Neutrophil (primary cell): ENCODE data around the gene ZNF423.

Experiments used
- H3K27ac ChIP-seq: fragments of 200-600 bp; sonication (generic); 2 replicates; pipeline ENCODE4 v1.5.1; 2016; ENCODE audit warnings: mild to moderate bottlenecking, moderate library complexity
- H3K27me3 ChIP-seq: fragments of 200-600 bp; sonication (generic); 2 replicates; pipeline ENCODE4 v1.6.0; 2016; ENCODE audit warnings: mild to moderate bottlenecking
- H3K36me3 ChIP-seq: fragments of 200-600 bp; sonication (generic); 2 replicates; pipeline ENCODE4 v1.5.1; 2017
- H3K4me1 ChIP-seq, 2 experiments: fragments of 200-600 bp in 1 of 2; sonication (generic) in 1 of 2; 1 replicate in 1 of 2; 2 replicates in 1 of 2; pipeline versions ENCODE4 v1.5.1 to v1.6.1; 2013 to 2016; ENCODE audit warnings: low read depth in 1 of 2, low read length in 1 of 2, mild to moderate bottlenecking in 1 of 2, moderate library complexity in 1 of 2; ENCODE audit not compliant: control insufficient read depth in 1 of 2, insufficient read depth in 1 of 2
- H3K4me3 ChIP-seq, 2 experiments: fragments of 200-600 bp in 1 of 2; sonication (generic) in 1 of 2; 1 replicate in 1 of 2; 2 replicates in 1 of 2; pipeline ENCODE4 v1.5.1; 2013 to 2016; ENCODE audit warnings: low read depth in 1 of 2, low read length in 1 of 2, mild to moderate bottlenecking in 1 of 2, moderate library complexity in 1 of 2
- H3K9me3 ChIP-seq: fragments of 200-600 bp; sonication (generic); 2 replicates; pipeline ENCODE4 v1.5.1; 2016
- TF ChIP-seq, protein P1 (sequence below): fragments of 200-600 bp; sonication (generic); IDR thresholded peaks from 2 replicates; pipeline ENCODE4 v1.5.1; 2016; ENCODE audit warnings: antibody characterized with exemption

Gene ZNF423

DNA sequence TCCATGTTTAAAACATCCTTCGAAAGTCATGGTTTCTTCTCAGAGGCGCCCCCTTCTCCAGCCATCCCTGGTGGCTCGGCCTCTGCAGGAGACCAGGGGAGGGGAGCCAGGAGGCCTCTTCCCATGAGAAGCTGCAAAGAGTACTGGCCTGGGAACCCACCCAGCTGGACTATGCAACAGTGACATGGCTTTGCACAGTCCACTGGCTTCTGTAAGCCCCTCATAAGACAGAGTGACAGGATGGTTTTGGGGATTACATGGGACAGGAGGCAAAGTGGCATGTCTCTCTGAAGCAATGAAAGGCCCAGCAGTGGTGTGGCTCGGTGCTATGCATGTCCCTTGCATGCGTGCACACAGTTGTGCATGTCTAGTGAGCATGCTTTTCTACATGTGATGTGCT lies 382.8 kb downstream of the ZNF423 start:
- no peak overlapping the region for H3K4me3 ChIP-seq
- H3K9me3 ChIP-seq: no peaks in the 10 kb centered on the region
- TF ChIP-seq, protein P1, sequence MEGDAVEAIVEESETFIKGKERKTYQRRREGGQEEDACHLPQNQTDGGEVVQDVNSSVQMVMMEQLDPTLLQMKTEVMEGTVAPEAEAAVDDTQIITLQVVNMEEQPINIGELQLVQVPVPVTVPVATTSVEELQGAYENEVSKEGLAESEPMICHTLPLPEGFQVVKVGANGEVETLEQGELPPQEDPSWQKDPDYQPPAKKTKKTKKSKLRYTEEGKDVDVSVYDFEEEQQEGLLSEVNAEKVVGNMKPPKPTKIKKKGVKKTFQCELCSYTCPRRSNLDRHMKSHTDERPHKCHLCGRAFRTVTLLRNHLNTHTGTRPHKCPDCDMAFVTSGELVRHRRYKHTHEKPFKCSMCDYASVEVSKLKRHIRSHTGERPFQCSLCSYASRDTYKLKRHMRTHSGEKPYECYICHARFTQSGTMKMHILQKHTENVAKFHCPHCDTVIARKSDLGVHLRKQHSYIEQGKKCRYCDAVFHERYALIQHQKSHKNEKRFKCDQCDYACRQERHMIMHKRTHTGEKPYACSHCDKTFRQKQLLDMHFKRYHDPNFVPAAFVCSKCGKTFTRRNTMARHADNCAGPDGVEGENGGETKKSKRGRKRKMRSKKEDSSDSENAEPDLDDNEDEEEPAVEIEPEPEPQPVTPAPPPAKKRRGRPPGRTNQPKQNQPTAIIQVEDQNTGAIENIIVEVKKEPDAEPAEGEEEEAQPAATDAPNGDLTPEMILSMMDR: no peak
- no peak overlapping the region for H3K27ac ChIP-seq
- H3K4me1 ChIP-seq: no peaks in the 10 kb centered on the region
- no peaks in the 10 kb centered on the region for H3K36me3 ChIP-seq
- H3K27me3 ChIP-seq: no peaks in the 10 kb centered on the region

GRCh38 chr16:49472598-49472997 lies 383.3 kb downstream of the ZNF423 start:
- H3K4me3 ChIP-seq: no peak overlapping the region
- H3K27ac ChIP-seq: no peak overlapping the region
- H3K27me3 ChIP-seq: no peaks in the 10 kb centered on the region
- no peaks in the 10 kb centered on the region for H3K9me3 ChIP-seq
- H3K4me1 ChIP-seq: no peaks in the 10 kb centered on the region
- TF ChIP-seq, protein P1: no peak
- H3K36me3 ChIP-seq: no peaks in the 10 kb centered on the region

- peaks cover 10% of the 10 kb centered on the region for H3K27me3 ChIP-seq
- TF ChIP-seq, protein P1: no peak
- H3K4me1 ChIP-seq: no peaks in the 10 kb centered on the region
- H3K4me3 ChIP-seq: no peak overlapping the region
- no peak overlapping the region for H3K27ac ChIP-seq
- H3K36me3 ChIP-seq: no peaks in the 10 kb centered on the region
- no peaks in the 10 kb centered on the region for H3K9me3 ChIP-seq
Observed at GRCh38 chr16:49471038-49471727, 384.7 kb downstream of the ZNF423 start.

DNA sequence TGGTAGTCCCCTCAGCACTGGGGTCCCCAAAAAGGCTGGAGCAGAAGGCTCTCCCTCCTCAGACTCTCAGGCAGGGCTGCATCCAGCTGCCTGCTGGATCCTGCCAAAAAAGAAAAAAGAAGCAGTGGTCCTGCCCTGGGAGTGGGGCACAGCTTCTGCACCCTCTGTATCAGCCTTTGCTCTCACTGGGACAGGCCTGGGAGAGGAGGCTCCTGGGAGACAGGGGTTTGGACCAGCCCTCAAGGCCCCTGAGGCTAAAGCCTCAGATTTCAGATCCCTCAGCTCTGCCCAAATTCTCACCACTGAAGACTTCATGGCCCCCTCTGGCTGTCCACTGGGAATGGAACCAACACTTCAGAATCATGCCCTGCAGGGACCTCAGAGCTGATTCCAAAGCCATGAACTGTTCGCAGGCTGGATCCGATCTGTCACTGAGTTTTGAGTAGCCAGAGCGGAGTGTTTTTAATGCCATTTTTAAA lies 385.4 kb downstream of the ZNF423 start:
- Histone ChIP-seq H3K9me3 (no peaks in the 10 kb centered on the region), H3K4me1 (no peaks in the 10 kb centered on the region), H3K27me3 (peaks cover 17% of the 10 kb centered on the region), H3K27ac (no peak overlapping the region), H3K36me3 (no peaks in the 10 kb centered on the region), H3K4me3 (no peak overlapping the region)
- TF ChIP-seq, protein P1: no peak

DNA sequence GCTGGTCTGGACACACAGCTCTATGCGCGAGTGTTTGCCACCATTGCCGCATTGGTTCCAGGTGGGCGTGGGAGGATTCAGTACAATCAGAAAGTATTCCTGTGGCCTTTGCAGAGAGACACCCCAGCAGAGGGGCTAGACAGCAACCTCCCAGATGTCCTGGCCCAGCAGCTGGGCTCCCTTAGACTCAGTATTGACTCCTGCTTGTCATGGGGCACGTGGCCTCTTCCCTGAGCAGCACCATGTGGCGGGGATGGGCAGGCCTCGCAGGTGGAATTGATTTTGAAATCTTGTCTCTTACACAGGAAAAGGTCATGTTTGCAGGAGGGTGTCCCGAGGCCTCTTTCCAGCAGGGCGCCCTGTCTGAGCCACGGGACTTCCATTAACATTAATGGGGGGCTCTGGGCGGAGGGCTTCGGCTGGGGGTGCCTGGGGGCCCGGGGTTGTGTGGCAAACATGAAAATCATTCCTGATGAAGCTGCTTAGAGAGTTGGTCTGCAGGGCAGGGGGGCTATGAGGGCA lies 385.9 kb downstream of the ZNF423 start:
- Histone ChIP-seq H3K9me3 (no peaks in the 10 kb centered on the region), H3K27ac (no peak overlapping the region), H3K27me3 (peaks cover 22% of the 10 kb centered on the region), H3K36me3 (no peaks in the 10 kb centered on the region), H3K4me3 (no peak overlapping the region), H3K4me1 (no peaks in the 10 kb centered on the region)
- TF ChIP-seq, protein P1: no peak
